ENCODE results near the gene ODAPH.
"Not testable (repeated sequence)": the region's sequence is repeated elsewhere in the genome, so short reads cannot be mapped to it uniquely, and the experiment has no call there.

ODAPH gene

GRCh38 chr4:75555294-75556164 is at the start of gene ODAPH:
Gene ODAPH (plus strand): TSS chr4:75556066. CDS start chr4:75556083, 17 bp downstream.
- peak; percentile 77 for DNase-seq

- DNase-seq = not testable (repeated sequence)
Measured at GRCh38 chr4:75509592-75509991, 46.3 kb upstream of the ODAPH start.

- no peak for DNase-seq
Measured at GRCh38 chr4:75511841-75512240, 44.0 kb upstream of the ODAPH start.

- DNase-seq = peak; percentile 58
Measured at GRCh38 chr4:75512386-75513211, 43.3 kb upstream of the ODAPH start.

GRCh38 chr4:75513526-75514130 is 42.2 kb upstream of the ODAPH start:
- DNase-seq = no peak

GRCh38 chr4:75514131-75514948 is 41.5 kb upstream of the ODAPH start, which contains the start of the genes RCHY1 and THAP6:
Gene RCHY1 (minus strand): TSS chr4:75514403. CDS start chr4:75514286, 117 bp downstream.
Gene THAP6 (plus strand): TSS chr4:75514473. CDS start chr4:75515453, 980 bp downstream.
- DNase-seq = peak; percentile 94

GRCh38 chr4:75514949-75515612 is 40.8 kb upstream of the ODAPH start:
- DNase-seq = no peak

GRCh38 chr4:75516144-75516543 is 39.7 kb upstream of the ODAPH start:
- no peak for DNase-seq

- DNase-seq = not testable (repeated sequence)
Measured at GRCh38 chr4:75519452-75519851, 36.4 kb upstream of the ODAPH start.

- no peak for DNase-seq
Measured at GRCh38 chr4:75525086-75525485, 30.8 kb upstream of the ODAPH start.

GRCh38 chr4:75525910-75526309 is 30.0 kb upstream of the ODAPH start:
- no peak for DNase-seq

GRCh38 chr4:75527482-75527881 is 28.4 kb upstream of the ODAPH start:
- DNase-seq = no peak

GRCh38 chr4:75530556-75531322 is 25.1 kb upstream of the ODAPH start:
- no peak for DNase-seq

- not testable (repeated sequence) for DNase-seq
Measured at GRCh38 chr4:75531536-75532143, 24.2 kb upstream of the ODAPH start.

- DNase-seq = not testable (repeated sequence)
Measured at GRCh38 chr4:75533339-75533887, 22.5 kb upstream of the ODAPH start.

- not testable (repeated sequence) for DNase-seq
Measured at GRCh38 chr4:75533926-75534325, 21.9 kb upstream of the ODAPH start.

GRCh38 chr4:75537308-75537707 is 18.6 kb upstream of the ODAPH start:
- not testable (repeated sequence) for DNase-seq

- DNase-seq = peak; percentile 83
Measured at GRCh38 chr4:75542824-75543223, 13.0 kb upstream of the ODAPH start.

- DNase-seq = peak; percentile 22
Measured at GRCh38 chr4:75544220-75544619, 11.6 kb upstream of the ODAPH start.

- no peak for DNase-seq
Measured at GRCh38 chr4:75544870-75545269, 11.0 kb upstream of the ODAPH start.

Measured in NCI-H226 (cell line).